CD4-positive, alpha-beta T cell (primary cell): ENCODE results near the gene TANK. TPM values are rescaled to one million over a fixed set of nuclear protein-coding genes. Genes with fewer than 3 reads are reported as not detected.

Experiments
- ATAC-seq: fragments of 200-7000 bp; cut with Tn5 transposase; one replicate; pipeline ENCODE4 v1.10.0; 2022; ENCODE audit warnings: mild to moderate bottlenecking; ENCODE audit not compliant: poor library complexity
- CTCF ChIA-PET: fragments of 350-600 bp; sonication (Branson Sonifier 250); formaldehyde crosslinking; loops from one replicate; lab custom pipeline; 2021; ENCODE audit warnings: antibody characterized with exemption, inconsistent platforms; lab: Charles Lee
- POLR2A ChIA-PET: fragments of 350-600 bp; sonication (Branson Sonifier 250); formaldehyde crosslinking; loops from one replicate; lab custom pipeline; 2021; ENCODE audit warnings: antibody characterized with exemption, inconsistent platforms; lab: Charles Lee
- DNase-seq, 14 experiments: peaks; one replicate each; pipeline ENCODE4 v3.0.0-alpha.2; 2013 to 2020; ENCODE audit warnings: mixed read lengths in 2 of 14
- H3K27ac ChIP-seq, 2 donors: one replicate each; pipeline versions ENCODE4 v1.5.1 to v1.7.0; 2013; ENCODE audit warnings: low read length in 2 of 2, low read depth in 1 of 2, mild to moderate bottlenecking in 1 of 2
- H3K27me3 ChIP-seq, 2 experiments: 1 replicate in 1 of 2; 2 replicates in 1 of 2; pipeline versions ENCODE4 v1.6.1 to v1.7.0; 2013; ENCODE audit warnings: low read length in 2 of 2, control low read depth in 1 of 2, mild to moderate bottlenecking in 1 of 2, moderate library complexity in 1 of 2; ENCODE audit not compliant: insufficient read depth in 2 of 2, control insufficient read depth in 1 of 2
- H3K36me3 ChIP-seq: one replicate; pipeline ENCODE4 v1.6.1; 2013; ENCODE audit warnings: low read length, control low read depth; ENCODE audit not compliant: insufficient read depth
- H3K4me1 ChIP-seq: one replicate; pipeline ENCODE4 v1.6.1; 2013; ENCODE audit warnings: low read length, control low read depth; ENCODE audit not compliant: insufficient read depth
- H3K4me3 ChIP-seq: one replicate; pipeline ENCODE4 v1.5.1; 2013; ENCODE audit warnings: mild to moderate bottlenecking, low read length, moderate library complexity
- H3K9me3 ChIP-seq, 2 experiments: 1 replicate in 1 of 2; 2 replicates in 1 of 2; pipeline versions ENCODE4 v1.6.1 to v1.7.0; 2013; ENCODE audit warnings: low read length in 2 of 2, mild to moderate bottlenecking in 2 of 2, control low read depth in 1 of 2, moderate library complexity in 1 of 2; ENCODE audit not compliant: control insufficient read depth in 1 of 2, insufficient read depth in 1 of 2
- H3K27ac Mint-ChIP-seq: one replicate; pipeline ENCODE4 v1.8.0; 2020; ENCODE audit warnings: mixed read lengths
- H3K27me3 Mint-ChIP-seq: one replicate; pipeline ENCODE4 v1.8.0; 2021; ENCODE audit warnings: mixed read lengths
- H3K36me3 Mint-ChIP-seq: one replicate; pipeline ENCODE4 v1.8.0; 2021; ENCODE audit warnings: low read depth, mixed read lengths
- H3K4me1 Mint-ChIP-seq: one replicate; pipeline ENCODE4 v1.8.0; 2021; ENCODE audit warnings: low read depth, mixed read lengths
- H3K4me3 Mint-ChIP-seq: one replicate; pipeline ENCODE4 v1.8.0; 2020; ENCODE audit warnings: mild to moderate bottlenecking, mixed read lengths
- H3K9me3 Mint-ChIP-seq: one replicate; pipeline ENCODE4 v1.8.0; 2020; ENCODE audit warnings: mixed read lengths
- intact Hi-C, 2 experiments: fragments of 100-400 bp; cut with DNase I in 1 of 2; cut with micrococcal nuclease in 1 of 2; formaldehyde crosslinking; loops; one replicate each; pipeline versions ENCODE4 v1.15.1 to v1.9.0; 2023 to 2025; cut with DNase I, micrococcal nuclease
- total RNA-seq, 174 experiments: library from RNA in 2 of 174; stranded (reverse) in 2 of 174; gene quantifications; one replicate each; pipeline ENCODE4 v1.2.3 and lab custom pipeline; 2021 to 2026
- TF ChIP-seq, protein P1 (sequence below): fragments of 200-600 bp; IDR thresholded peaks from one replicate; pipeline ENCODE4 v1.8.0; 2022; ENCODE audit warnings: antibody characterized with exemption, mild to moderate bottlenecking

The TANK gene
- total RNA-seq, 2 experiments from 2014 or later: 66.3 to 71.7 TPM

DNA sequence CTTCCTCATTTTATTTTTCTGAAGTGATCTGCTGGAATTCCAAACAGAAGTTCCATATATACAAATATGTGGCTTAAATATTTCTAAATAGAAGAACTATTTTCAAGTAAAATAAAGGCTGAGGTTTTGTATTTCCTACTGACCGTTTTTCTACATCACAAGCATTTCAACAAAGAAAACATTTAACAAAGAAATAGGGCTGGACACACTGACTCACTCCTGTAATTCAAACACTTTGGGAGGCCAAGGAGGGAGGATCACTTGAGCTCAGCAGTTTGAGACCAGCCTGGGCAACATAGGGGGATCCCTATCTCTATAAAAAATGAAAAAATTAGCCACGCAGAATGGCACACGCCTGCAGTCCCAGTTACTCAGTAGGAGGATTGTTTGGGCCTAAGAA, 44.6 kb downstream of the TANK start:
- Histone ChIP-seq H3K9me3 (no peaks in the 10 kb centered on the region), H3K36me3 (peaks cover 56% of the 10 kb centered on the region), H3K4me3 (no peak overlapping the region), H3K4me1 (peaks cover 2% of the 10 kb centered on the region), H3K27me3 (no peaks in the 10 kb centered on the region), H3K27ac (no peak overlapping the region)
- H3K4me1 Mint-ChIP-seq: peaks cover 19% of the 10 kb centered on the region
- H3K9me3 Mint-ChIP-seq: no peaks in the 10 kb centered on the region
- CTCF ChIA-PET: no interaction called here
- POLR2A ChIA-PET: no interaction called here
- DNase-seq (no peak), ATAC-seq (no peak)
- TF ChIP-seq, protein P1, sequence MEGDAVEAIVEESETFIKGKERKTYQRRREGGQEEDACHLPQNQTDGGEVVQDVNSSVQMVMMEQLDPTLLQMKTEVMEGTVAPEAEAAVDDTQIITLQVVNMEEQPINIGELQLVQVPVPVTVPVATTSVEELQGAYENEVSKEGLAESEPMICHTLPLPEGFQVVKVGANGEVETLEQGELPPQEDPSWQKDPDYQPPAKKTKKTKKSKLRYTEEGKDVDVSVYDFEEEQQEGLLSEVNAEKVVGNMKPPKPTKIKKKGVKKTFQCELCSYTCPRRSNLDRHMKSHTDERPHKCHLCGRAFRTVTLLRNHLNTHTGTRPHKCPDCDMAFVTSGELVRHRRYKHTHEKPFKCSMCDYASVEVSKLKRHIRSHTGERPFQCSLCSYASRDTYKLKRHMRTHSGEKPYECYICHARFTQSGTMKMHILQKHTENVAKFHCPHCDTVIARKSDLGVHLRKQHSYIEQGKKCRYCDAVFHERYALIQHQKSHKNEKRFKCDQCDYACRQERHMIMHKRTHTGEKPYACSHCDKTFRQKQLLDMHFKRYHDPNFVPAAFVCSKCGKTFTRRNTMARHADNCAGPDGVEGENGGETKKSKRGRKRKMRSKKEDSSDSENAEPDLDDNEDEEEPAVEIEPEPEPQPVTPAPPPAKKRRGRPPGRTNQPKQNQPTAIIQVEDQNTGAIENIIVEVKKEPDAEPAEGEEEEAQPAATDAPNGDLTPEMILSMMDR: no peak
- H3K27me3 Mint-ChIP-seq: no peaks in the 10 kb centered on the region
- H3K4me3 Mint-ChIP-seq: no peak overlapping the region
- intact Hi-C loops: no loop called here
- H3K36me3 Mint-ChIP-seq: peaks cover 69% of the 10 kb centered on the region
- no peak overlapping the region for H3K27ac Mint-ChIP-seq

DNA sequence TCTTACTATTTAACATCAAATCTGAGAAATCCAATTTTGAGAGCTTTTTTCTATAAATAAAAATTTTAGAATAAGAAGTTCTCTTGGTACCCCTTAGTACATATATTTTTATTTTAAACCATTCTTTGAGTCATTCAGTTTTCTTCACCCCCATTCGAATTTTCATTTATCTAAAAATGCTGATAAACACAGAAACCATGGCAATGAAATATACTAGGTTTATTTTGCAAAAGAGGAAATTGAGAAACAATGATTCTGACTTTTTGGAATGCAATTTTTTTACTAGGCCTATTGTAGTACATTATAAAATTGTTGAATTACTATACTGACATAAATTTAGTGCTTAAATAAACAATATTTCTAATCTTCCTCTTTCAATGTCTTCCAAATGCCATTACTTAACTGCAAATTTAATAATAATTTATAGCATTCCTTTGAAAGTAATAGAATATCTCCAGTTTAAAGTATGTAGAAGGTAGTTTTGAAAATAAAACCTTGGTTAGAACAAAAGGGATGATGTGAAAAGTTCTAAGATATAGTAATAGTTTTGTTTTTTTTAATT, 46.3 kb downstream of the TANK start:
- DNase-seq (no peak), ATAC-seq (no peak)
- no peaks in the 10 kb centered on the region for H3K27me3 ChIP-seq
- Mint-ChIP-seq H3K36me3 (peaks cover 77% of the 10 kb centered on the region), H3K27me3 (no peaks in the 10 kb centered on the region), H3K4me1 (peaks cover 3% of the 10 kb centered on the region), H3K9me3 (no peaks in the 10 kb centered on the region), H3K4me3 (no peak overlapping the region), H3K27ac (no peak overlapping the region)
- ChIA-PET POLR2A (no interaction called here), CTCF (interaction anchor here (0.8 to 1.6 kb wide), 2 partner anchors 17 to 143 kb away, joined by 3 to 4 read pairs; no protein-coding TSS in a partner anchor)
- H3K9me3 ChIP-seq: no peaks in the 10 kb centered on the region
- H3K4me1 ChIP-seq: no peaks in the 10 kb centered on the region
- peaks cover 66% of the 10 kb centered on the region for H3K36me3 ChIP-seq
- H3K27ac ChIP-seq: no peak overlapping the region
- no peak overlapping the region for H3K4me3 ChIP-seq
- intact Hi-C loops: no loop called here
- TF ChIP-seq, protein P1: no peak

DNA sequence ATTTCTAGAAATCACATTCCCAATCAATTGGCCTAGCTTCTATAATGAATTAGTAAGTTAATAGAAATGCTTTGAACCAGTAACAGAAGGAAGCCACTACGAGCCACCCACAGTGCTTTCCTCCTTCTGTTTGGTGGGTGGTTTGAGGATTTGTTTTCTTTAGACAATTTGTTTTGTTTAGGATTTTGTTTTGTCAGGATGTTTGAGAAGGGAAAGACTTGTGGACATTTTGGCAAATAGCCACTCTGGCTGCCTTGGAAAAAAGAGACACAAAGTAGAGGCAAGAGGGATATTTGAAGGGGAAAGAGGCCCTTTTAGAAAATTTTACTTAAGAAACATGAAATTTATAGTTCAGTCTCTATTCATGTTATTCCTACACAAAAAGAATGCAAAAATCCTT, 47.7 kb downstream of the TANK start:
- no peak overlapping the region for H3K4me3 Mint-ChIP-seq
- no peaks in the 10 kb centered on the region for H3K27me3 ChIP-seq
- H3K4me3 ChIP-seq: no peak overlapping the region
- peaks cover 84% of the 10 kb centered on the region for H3K36me3 Mint-ChIP-seq
- ChIA-PET POLR2A (interaction anchor here (1.0 kb wide), 1 partner anchor 12 kb away, joined by 3 read pairs; no protein-coding TSS in a partner anchor), CTCF (no interaction called here)
- no peaks in the 10 kb centered on the region for H3K4me1 ChIP-seq
- TF ChIP-seq, protein P1: no peak
- H3K27me3 Mint-ChIP-seq: no peaks in the 10 kb centered on the region
- H3K36me3 ChIP-seq: peaks cover 77% of the 10 kb centered on the region
- H3K9me3 ChIP-seq: no peaks in the 10 kb centered on the region
- DNase-seq (no peak), ATAC-seq (no peak)
- no peaks in the 10 kb centered on the region for H3K4me1 Mint-ChIP-seq
- no peak overlapping the region for H3K27ac ChIP-seq
- no peaks in the 10 kb centered on the region for H3K9me3 Mint-ChIP-seq
- intact Hi-C loops: no loop called here
- H3K27ac Mint-ChIP-seq: peak overlapping the region; percentile 27
